ENCODE results near the gene DLG2. TPM values are rescaled to one million over a fixed set of nuclear protein-coding genes. Genes with fewer than 3 reads are reported as not detected.

DLG2 gene
- total RNA-seq, 1 experiment from 2014 or later = 17.5 TPM

- no peaks in the 10 kb centered on the region; the same call in 1 of the 2 replicates for H3K27me3 Mint-ChIP-seq (ENCODE audit: low read depth)
- no peak overlapping the region for H3K27ac Mint-ChIP-seq
- H3K9me3 Mint-ChIP-seq = peaks cover 32% of the 10 kb centered on the region
- TF ChIP-seq CBFB (CRISPR knock-in tag; IDR thresholded peaks at IDR 0.05; ENCODE audit: low read depth) (no peak), RELA (CRISPR knock-in tag; IDR thresholded peaks at IDR 0.05; ENCODE audit: borderline replicate concordance) (no peak), FOXJ3 (CRISPR knock-in tag; IDR thresholded peaks at IDR 0.05; ENCODE audit: borderline replicate concordance) (no peak), AR (CRISPR knock-in tag; IDR thresholded peaks at IDR 0.05) (no peak), NFE2L1 (CRISPR knock-in tag; IDR thresholded peaks at IDR 0.05) (no peak), NR3C1 (CRISPR knock-in tag; conservative IDR thresholded peaks at IDR 0.05; ENCODE audit: low read depth) (no peak), NR1H2 (CRISPR knock-in tag; IDR thresholded peaks at IDR 0.05) (no peak), GABPB1 (CRISPR knock-in tag; IDR thresholded peaks at IDR 0.05) (no peak), ERG (CRISPR knock-in tag; IDR thresholded peaks at IDR 0.05) (no peak), E2F5 (CRISPR knock-in tag; IDR thresholded peaks at IDR 0.05) (no peak), MXD4 (CRISPR knock-in tag; IDR thresholded peaks at IDR 0.05; ENCODE audit: borderline replicate concordance) (no peak), JUN (CRISPR knock-in tag; IDR thresholded peaks at IDR 0.05) (no peak)
- ChIA-PET CTCF (interaction anchor here (0.7 to 5.1 kb wide), 9 partner anchors 121 to 871 kb away, joined by 3 to 44 read pairs (median 4); no protein-coding TSS in a partner anchor), POLR2A (no interaction called here)
- peak; percentile 59 for ATAC-seq
- peaks cover 18% of the 10 kb centered on the region for H3K4me1 Mint-ChIP-seq
- peaks cover 33% of the 10 kb centered on the region for H3K36me3 Mint-ChIP-seq
- no peak for DNase-seq (ENCODE audit: low spot score)
- H3K4me3 Mint-ChIP-seq = no peak overlapping the region
Observed at GRCh38 chr11:85590848-85591483, 36.2 kb downstream of the DLG2 start.

- DNase-seq (ENCODE audit: low spot score) = no peak
- H3K27me3 Mint-ChIP-seq (ENCODE audit: low read depth) = no peaks in the 10 kb centered on the region; the same call in 1 of the 2 replicates
- H3K4me3 Mint-ChIP-seq = no peak overlapping the region
- peaks cover 18% of the 10 kb centered on the region for H3K4me1 Mint-ChIP-seq
- peaks cover 41% of the 10 kb centered on the region for H3K36me3 Mint-ChIP-seq
- peaks cover 45% of the 10 kb centered on the region for H3K9me3 Mint-ChIP-seq
- no peak overlapping the region for H3K27ac Mint-ChIP-seq
- TF ChIP-seq NFATC4 (CRISPR knock-in tag; IDR thresholded peaks at IDR 0.05) = no peak
- ChIA-PET POLR2A (no interaction called here), CTCF (interaction anchor here (1.0 to 5.1 kb wide), 5 partner anchors 119 to 867 kb away, joined by 4 to 44 read pairs (median 7); no protein-coding TSS in a partner anchor)
- peak; percentile 74 for ATAC-seq
Observed at GRCh38 chr11:85589373-85589772, 37.8 kb downstream of the DLG2 start.

GRCh38 chr11:85582111-85582510 lies 45.0 kb downstream of the DLG2 start:
- peaks cover 55% of the 10 kb centered on the region for H3K9me3 Mint-ChIP-seq
- H3K36me3 Mint-ChIP-seq = peaks cover 41% of the 10 kb centered on the region
- no peak for DNase-seq (ENCODE audit: low spot score)

More at GRCh38 chr11:85582111-85582510, 45.0 kb downstream of the DLG2 start:
- Mint-ChIP-seq H3K4me3 (no peak overlapping the region), H3K4me1 (no peaks in the 10 kb centered on the region), H3K27me3 (ENCODE audit: low read depth) (no peaks in the 10 kb centered on the region), H3K27ac (no peak overlapping the region)
- TF ChIP-seq IRF2 (CRISPR knock-in tag; IDR thresholded peaks at IDR 0.05; ENCODE audit: borderline replicate concordance, low read depth) = no peak
- TF ChIP-seq CREB1 (CRISPR knock-in tag; IDR thresholded peaks at IDR 0.05) = no peak
- no peak for TF ChIP-seq PRRX2 (CRISPR knock-in tag; IDR thresholded peaks at IDR 0.05)
- TF ChIP-seq NR1H2 (CRISPR knock-in tag; IDR thresholded peaks at IDR 0.05) = no peak
- TF ChIP-seq ZMAT4 (CRISPR knock-in tag; IDR thresholded peaks at IDR 0.05) = no peak
- no peak for TF ChIP-seq CBFB (CRISPR knock-in tag; IDR thresholded peaks at IDR 0.05; ENCODE audit: low read depth)
- TF ChIP-seq ZNF671 (CRISPR knock-in tag; IDR thresholded peaks at IDR 0.05) = no peak
- TF ChIP-seq ZNF423 (CRISPR knock-in tag; IDR thresholded peaks at IDR 0.05) = no peak
- TF ChIP-seq OVOL2 (CRISPR knock-in tag; IDR thresholded peaks at IDR 0.05; ENCODE audit: borderline replicate concordance) = no peak
- TF ChIP-seq AR (CRISPR knock-in tag; IDR thresholded peaks at IDR 0.05) = no peak
- TF ChIP-seq GTF2I (CRISPR knock-in tag; conservative IDR thresholded peaks at IDR 0.05) = no peak
- no peak for TF ChIP-seq ZNF317 (CRISPR knock-in tag; IDR thresholded peaks at IDR 0.05; ENCODE audit: borderline replicate concordance, low read depth)
- TF ChIP-seq SMAD4 (CRISPR knock-in tag; IDR thresholded peaks at IDR 0.05) = no peak
- no peak for TF ChIP-seq SP1 (CRISPR knock-in tag; conservative IDR thresholded peaks at IDR 0.05)
- TF ChIP-seq HMGA2 (CRISPR knock-in tag; IDR thresholded peaks at IDR 0.05) = no peak
- no peak for TF ChIP-seq TEAD4 (CRISPR knock-in tag; IDR thresholded peaks at IDR 0.05)
- CTCF ChIA-PET = no interaction called here
- no peak for ATAC-seq
- POLR2A ChIA-PET = no interaction called here

All from WTC11 (cell line).